Hepatocyte (in vitro differentiated cells): ENCODE measurements around the gene SCN2B.

Experiments used
- EZH2 ChIP-seq: fragments of 200-600 bp; sonication (generic); IDR thresholded peaks from 2 replicates; pipeline ENCODE4 v1.6.1; 2016; ENCODE audit warnings: antibody characterized with exemption, mild to moderate bottlenecking, borderline replicate concordance
- TF ChIP-seq, protein P1 (sequence below): fragments of 200-600 bp; sonication (generic); IDR thresholded peaks from 2 replicates; pipeline ENCODE4 v1.5.1; 2016; ENCODE audit warnings: antibody characterized with exemption, mild to moderate bottlenecking; ENCODE audit not compliant: poor library complexity

DNA sequence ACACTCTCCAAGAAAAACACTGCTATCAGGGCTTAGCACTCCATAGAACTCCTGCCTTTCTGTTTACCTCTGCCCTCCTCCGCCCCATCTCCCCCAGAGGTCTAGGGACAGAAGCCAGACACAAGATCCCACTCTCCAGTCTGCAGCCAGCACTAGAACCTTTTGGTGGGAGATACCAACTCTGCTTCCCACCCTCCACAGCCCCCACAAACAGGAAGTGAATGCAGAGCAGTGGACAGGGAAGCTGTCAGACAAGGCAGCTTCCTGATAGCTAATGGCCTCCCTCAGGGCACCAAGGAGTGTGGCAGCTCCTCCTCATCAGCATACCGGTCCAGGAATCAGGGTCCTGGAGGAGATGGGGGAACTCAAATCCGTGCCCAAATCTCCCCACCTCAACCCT, 28.9 kb downstream of the SCN2B start:
- TF ChIP-seq, protein P1, sequence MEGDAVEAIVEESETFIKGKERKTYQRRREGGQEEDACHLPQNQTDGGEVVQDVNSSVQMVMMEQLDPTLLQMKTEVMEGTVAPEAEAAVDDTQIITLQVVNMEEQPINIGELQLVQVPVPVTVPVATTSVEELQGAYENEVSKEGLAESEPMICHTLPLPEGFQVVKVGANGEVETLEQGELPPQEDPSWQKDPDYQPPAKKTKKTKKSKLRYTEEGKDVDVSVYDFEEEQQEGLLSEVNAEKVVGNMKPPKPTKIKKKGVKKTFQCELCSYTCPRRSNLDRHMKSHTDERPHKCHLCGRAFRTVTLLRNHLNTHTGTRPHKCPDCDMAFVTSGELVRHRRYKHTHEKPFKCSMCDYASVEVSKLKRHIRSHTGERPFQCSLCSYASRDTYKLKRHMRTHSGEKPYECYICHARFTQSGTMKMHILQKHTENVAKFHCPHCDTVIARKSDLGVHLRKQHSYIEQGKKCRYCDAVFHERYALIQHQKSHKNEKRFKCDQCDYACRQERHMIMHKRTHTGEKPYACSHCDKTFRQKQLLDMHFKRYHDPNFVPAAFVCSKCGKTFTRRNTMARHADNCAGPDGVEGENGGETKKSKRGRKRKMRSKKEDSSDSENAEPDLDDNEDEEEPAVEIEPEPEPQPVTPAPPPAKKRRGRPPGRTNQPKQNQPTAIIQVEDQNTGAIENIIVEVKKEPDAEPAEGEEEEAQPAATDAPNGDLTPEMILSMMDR: no peak
- TF ChIP-seq EZH2: no peak
